Stimulated activated CD8-positive, alpha-beta memory T cell treated with anti-CD3 and anti-CD28 coated beads, Interleukin-12 subunit alpha, Interleukin-12 subunit beta, amount 100 ng/mL, for 4 hours (primary cell): Measurements from ENCODE around the gene SLX1B.
"Not testable (repeated sequence)": the region's sequence is repeated elsewhere in the genome, so short reads cannot be mapped to it uniquely, and the experiment has no call there.

Experiments used
- DNase-seq: peaks from one replicate; pipeline ENCODE4 v3.0.0-alpha.2; 2020; ENCODE audit warnings: low read depth

Gene SLX1B

DNA sequence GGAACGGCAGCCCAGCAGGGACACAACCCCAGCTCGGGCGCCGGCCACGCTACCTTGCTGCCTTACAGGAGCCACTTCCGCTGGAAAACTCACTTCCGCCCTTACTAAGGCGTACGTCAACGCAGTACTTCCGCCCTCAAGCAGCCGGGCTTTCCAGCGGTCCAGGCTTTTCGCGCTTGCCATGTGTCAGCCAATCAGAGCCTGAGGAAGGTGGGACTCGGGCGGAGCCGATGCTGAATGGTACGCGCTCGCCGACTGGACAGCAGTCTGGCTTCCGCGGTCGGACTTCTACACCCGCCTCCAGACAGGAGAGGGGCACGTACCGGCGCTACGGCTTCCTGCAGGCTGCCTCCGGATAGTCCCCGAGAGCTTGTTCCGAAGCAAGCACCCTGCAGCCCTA lies at the start of gene SLX1B, which contains the start of gene BOLA2:
TSS of gene SLX1B (plus strand) at position 265 of the 400 bp plus-strand sequence.
TSS of gene BOLA2 (minus strand) at position 83 of the 400 bp plus-strand sequence. CDS start 98 bp downstream, outside the sequence.
- DNase-seq, result not testable (repeated sequence)

DNA sequence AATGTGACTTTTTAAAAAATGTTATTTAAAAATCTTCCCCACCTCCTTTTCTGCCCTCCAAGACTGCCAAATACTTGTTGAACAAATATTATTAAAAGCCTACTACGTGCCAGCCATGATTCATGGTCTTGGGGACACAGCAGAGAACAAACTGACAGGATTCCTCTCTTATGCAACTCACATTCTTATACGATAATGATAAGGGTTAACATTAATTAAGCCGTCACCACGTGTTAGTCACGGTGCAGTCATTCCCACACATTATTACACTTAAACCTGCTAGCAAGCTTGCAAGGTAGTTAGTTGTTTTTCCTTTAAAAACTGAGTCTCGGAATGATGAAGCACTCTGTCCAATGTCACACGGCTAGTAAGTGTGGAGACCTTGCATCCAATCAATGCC lies 49.1 kb upstream of the SLX1B start:
- not testable (repeated sequence) for DNase-seq

DNA sequence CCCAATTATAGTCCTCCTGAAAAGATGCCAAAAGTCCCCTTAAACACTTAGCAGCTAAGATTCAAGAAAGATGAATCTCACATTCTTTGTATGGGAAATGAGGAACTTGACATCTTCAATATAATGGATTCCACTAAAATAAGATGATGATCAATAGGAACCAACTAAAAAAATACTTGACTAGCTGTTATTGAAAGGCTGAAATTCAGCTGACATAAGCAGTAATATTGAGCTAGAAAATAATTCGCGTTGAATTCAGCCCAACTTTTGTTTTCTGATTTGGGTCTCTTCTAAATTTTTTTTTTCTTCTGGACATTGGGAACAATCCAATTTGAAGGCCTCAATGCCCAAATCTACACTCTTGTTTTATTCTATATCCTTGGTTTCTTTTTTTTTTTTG lies 30.7 kb upstream of the SLX1B start:
- not testable (repeated sequence) for DNase-seq

DNA sequence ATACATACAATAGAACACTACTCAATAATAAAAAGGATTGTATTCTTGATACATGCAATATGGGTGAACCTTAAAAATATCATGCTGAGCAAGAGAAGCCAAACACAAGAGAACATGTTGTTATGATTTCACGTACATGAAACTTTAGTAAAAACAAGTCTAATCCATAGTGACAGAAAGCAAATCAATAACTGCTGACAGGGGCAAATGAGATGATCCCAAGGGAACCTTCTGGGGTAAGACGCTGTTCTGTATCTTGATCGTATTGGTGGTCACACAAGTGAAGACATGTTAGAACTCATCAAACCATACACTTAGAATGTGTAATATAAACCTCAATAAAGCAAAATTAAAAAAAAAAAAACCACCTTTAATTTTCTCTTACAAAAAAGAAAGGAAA lies 28.9 kb upstream of the SLX1B start:
- DNase-seq, result not testable (repeated sequence)

DNA sequence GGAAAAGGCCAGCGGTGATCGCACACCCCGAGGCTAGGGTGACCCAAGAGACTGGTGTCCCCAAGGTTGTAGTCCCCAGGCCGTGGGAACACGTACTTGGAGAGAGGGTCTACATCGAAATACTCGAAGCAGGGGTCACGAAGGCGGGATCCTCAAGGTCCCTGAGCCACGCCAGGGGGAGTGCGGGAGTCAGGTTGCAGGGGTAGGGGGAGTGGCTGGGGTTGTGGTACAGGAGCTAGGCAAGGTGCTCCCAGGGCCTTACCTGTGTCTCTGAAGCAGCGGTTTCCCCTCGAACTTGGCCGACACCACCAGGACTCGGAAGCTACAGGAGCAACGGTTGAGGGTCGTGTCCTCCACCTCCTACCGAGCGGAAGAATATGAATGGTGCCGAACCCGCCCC lies 579 bp upstream of the SLX1B start:
- not testable (repeated sequence) for DNase-seq

DNA sequence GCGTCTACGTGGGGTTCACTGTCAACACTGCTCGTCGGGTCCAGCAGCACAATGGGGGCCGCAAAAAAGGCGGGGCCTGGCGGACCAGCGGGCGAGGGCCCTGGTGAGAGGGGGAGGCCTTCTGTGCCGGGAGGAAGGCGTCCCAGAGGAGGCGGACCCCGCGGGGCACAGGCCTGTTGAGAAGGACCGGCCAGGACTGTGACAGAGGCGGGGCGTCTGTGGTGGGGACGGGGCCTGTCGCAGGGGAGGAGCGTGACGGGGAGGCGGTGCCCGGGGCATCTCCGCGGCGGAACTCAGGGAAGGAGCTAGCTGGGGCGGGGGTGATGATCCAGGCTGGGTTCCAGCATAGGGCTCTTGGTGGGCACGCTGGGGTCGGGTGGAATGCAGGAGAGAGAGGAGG lies 495 bp downstream of the SLX1B start:
- DNase-seq, result not testable (repeated sequence)

DNA sequence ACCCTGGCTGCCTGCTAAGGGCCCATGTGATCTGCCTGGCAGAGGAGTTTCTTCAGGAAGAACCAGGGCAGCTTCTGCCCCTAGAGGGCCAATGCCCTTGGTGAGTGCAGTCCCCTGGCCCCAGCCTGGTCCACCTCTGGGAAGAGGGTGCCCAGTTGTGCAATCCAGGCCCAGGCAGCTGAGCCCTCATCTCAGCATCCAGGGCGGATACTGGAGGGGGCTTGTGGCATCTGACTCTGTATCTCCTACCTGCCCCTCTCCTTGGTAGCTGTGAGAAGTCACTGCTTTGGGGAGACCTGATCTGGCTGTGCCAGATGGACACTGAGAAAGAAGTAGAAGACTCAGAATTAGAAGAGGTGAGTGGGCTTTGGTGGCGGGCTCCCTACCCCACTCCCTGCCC lies 3.3 kb downstream of the SLX1B start:
- not testable (repeated sequence) for DNase-seq

DNA sequence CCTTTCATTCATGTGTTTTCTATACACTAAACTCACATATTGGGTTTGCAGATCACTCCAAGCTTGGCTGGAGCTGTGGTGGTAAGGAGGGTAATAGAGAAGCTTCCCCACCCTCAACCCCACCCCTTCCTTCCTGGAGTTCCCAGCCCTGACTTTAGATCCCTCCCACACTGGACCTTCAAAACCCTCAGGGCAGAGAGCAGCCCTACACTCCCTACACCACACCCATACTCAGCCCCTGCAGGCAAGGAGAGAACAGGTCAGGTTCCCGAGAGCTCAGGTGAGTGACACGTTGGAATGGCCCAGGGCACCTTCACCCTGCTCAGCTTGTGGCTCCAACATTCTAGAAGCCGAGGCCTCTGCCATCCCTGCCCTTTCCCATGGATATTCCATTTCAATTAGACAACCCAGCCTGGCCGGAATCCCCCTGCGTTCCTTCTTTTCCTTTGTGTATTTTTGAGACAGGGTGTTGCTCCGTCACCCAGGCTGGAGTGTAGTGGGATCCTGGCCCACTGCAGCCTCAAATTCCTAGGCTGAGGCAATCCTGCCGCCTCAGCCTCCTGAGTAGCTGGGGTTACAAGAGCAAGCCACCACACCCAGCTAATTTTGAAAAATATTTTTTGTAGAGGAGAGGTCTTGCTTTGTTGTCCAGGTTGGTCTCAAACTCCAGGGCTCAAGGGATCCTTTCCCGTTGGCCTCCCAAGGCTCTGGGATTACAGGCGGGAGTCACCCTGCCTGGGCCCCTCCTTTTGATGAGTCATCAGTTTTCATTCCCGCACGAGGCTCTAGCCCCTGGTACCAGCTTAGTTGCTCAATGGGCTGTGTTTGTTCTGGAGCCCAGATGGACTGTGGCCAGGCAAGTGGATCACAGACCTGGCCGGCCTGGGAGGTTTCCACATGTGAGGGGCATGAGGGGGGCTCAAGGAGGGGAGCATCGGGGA lies 5.6 kb downstream of the SLX1B start, which contains the start of gene SULT1A4:
TSS of gene SULT1A4 (plus strand) at position 208 of the 941 bp plus-strand sequence. CDS start 1,473 bp downstream, outside the sequence.
- DNase-seq, result not testable (repeated sequence)

DNA sequence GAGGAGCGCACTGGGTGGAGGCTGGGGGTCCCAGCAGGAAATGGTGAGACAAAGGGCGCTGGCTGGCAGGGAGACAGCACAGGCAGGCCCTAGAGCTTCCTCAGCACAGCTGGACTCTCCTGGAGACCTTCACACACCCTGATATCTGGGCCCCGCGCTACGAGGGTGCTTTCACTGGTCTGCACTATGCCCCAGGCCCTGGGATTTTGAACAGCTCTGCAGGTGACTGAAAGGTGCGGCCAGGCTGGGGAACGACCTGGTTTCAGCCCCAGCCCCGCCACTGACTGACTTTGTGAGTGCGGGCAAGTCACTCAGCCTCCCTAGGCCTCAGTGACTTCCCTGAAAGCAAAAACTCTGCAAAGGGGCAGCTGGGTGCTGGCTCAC lies 6.3 kb downstream of the SLX1B start:
- DNase-seq, result not testable (repeated sequence)

DNA sequence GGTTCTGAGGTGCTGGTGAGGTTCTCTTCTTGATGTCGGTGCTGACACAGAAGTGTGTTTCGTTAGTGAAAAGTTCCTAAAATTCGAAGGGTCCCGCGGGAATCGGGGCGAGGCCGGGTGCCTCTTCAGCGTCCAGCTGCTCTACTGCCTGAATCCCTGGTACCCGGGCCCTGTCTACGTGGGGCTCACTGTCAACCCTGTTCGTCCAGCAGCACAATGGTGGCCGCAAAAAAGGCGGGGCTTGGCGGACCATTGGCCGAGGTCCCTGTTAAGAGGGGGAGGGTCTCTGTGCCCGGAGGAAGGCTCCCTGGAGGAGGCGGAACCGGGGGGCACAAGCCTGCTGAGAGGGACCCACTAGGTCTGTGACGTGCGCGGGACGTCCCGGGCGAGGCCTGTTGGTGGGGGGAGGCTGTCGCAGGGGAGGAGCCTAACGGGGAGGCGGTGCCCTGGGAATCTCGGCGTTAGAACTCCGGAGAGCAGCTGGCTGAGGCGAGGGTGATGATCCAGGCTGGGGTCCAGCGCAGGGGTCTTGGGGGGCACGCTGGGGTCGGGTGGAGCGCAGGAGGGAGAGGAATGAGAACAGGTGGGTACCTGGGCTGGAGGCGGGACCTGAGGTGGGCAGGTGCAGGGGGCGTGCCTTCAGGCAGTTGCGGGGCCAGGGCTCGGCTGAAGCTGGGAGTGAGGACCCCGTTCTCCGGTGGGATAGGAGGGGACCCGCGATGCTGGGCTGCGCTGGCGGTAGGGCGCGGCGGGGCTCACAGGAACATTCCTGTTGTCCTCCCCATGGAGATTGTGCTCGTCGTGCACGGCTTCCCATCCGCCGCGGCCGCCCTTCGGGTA lies 11.9 kb downstream of the SLX1B start:
- not testable (repeated sequence) for DNase-seq

DNA sequence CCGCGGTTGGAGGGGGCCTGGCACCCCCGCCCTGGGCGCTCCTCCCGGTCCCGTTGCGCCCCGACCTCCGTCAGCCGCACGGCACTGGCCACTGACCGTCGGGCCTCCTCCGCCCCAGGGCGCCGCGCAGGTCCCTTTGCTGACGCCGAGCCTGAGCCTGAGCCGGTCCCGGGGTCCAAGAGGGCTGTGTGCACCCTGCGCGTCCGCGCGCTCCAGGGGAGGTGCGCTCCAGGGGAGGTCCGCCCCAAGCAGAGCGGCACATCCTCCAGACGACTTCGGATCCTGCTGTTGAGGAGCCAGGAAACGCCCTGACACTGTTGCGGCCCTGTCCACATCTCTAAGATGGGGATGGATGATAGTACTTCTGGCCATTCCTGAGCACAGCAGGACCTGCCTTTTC lies 12.6 kb downstream of the SLX1B start:
- not testable (repeated sequence) for DNase-seq

DNA sequence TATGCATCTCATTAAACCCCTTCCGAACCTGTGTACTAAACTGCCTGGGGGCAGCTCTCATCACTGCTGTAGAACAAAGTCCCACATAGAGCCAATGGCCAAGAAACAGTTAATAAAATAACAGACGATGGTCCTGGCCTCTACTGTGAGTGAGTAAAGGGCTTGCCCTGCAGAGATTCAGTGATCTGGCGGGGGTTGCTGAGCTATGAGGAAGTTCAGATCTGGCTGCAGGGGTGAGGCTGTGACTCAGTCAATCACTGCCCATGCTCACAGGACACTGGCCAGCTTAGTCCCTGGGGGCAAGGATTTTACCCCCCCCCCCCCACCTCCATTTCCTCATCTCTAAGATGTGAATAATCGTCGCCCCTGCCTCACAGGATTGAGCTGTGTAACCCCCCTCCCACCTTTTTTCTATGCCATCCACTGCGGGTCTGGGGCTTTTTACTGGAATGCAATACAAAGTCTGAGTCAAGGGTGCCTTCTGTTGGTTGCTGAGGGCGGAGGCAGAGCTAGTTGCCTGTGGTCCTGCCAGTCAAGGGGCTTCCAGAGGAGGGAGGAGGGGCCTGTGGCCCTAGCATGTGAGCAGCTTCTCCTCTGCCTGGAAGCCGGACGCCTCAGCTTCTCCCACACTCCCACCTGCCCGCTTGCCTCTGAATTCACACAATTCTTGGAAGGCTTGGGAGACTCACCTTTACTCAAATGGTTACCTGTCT lies 13.5 kb downstream of the SLX1B start:
- not testable (repeated sequence) for DNase-seq

DNA sequence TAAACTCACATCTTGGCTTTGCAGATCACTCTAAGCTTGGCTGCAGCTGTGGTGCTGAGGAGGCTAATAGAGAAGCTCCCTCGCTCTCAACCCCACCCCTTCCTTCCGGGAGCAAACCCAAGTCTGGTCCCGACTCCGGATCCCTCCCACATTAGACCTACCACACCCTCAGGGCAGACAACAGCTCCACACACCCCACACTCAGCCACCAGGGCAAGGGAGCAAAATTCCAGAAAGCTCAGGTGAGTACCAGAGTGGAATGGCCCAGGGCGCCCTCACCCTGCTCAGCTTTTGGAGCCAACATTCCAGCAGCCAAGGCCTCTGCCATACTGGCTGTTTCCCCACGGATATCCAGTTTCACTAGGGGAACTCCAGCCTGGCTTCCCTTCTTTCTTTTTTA lies 15.3 kb downstream of the SLX1B start:
- DNase-seq, result peak; percentile 12

DNA sequence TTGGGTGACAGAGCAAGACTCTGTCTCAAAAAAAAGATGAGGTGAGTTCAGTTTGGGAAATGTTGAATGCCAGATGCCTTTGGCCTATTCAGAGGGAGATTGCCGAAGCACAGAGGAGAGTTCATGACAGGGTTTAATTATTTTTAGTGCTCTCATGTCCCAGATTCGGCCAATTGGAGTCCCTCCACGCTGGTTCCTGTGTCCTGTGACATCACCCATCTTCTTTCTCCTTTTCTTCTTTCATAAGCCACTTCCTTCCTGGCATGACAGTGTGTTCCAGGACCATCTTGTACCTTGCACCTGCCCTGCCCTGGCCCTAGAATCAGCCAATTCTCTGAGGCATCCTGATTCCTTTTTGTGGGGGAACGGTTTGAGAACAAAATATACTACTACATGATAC lies 17.7 kb downstream of the SLX1B start:
- not testable (repeated sequence) for DNase-seq

DNA sequence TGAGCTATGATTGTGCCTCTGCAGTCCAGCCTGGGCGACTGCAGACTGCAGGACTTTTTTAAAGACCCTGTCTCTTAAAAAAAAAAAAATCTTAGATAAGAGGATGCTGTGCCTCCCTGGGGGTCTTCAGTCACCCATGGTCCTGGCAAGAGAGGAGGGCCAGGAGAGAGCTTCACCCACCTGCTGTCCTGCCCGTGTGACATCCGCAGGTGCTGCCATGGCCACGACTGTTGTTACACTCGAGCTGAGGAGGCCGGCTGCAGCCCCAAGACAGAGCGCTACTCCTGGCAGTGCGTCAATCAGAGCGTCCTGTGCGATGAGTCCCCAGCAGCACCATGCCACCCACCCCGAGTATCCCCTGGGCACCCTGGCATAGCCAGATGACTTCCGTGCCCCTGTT lies 27.9 kb downstream of the SLX1B start:
- not testable (repeated sequence) for DNase-seq

DNA sequence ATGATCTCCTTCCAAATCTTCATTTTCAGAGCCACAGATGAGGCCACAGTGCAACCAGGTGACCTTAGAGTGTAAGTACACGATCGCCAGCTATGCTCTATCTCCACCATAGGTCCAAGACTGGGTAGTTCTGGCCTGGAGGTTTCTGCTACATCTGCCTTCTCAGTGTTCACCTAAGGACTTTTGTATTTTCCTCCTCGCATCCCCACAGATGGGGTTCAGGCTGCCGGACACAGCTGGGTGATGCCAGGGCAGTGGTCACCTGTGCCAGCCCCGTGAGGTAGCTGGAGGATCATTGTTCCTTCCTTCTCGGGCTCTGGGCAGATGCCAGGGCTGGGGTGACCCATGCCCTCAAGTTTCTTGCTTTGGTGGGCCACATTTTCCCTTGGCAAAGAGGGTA lies 52.0 kb downstream of the SLX1B start, which contains the start of gene NPIPB12:
TSS of gene NPIPB12 (minus strand) at position 101 of the 400 bp plus-strand sequence.
- DNase-seq, result not testable (repeated sequence)
